Epidermal melanocyte (primary cell): ENCODE measurements around the gene CDCA4.

Experiments used
- DNase-seq: peaks from one replicate; pipeline ENCODE4 v3.0.0; 2011; ENCODE audit warnings: low spot score; ENCODE audit not compliant: insufficient read length

CDCA4 gene

DNA sequence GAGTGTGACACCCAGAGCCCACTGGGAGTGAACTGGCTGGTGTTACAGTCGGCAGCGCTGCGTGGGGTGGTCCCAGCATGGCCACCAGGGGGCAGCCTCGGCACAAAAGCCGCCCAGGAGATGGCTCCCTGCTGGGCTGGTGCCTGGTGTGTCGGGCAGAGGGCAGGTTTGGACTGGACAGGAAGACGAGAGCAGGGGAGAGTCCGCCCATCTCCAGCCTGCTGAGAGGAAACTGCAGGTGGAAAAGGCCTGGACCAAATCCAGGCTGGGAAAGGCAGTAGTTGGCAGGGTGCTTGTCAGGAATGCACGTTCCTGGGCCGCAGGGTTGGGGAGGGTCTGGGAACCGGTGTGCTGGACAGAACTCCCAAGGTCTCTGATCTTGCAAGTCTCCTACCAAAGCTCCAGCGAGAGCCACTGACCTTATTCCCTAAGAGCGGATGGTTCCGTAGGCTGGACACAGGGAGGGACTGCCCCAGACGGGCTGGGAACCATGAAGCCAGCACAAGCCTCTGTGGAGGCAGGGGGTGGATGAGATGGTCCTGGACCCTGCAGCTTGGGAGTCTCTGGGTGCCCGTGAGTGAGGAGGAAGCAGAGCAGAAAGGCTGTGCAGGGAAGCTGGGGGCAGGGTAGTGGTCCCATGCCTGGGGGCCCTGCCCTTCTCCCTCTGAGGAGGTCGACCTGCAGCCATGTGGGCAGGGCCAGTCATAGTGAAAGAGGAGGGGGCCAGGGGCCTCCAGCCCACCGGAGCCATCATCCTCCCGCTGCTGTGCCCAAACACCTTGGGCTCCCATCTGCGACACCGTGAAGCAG is 44.5 kb downstream of the CDCA4 start:
- peak; percentile 58 for DNase-seq

DNA sequence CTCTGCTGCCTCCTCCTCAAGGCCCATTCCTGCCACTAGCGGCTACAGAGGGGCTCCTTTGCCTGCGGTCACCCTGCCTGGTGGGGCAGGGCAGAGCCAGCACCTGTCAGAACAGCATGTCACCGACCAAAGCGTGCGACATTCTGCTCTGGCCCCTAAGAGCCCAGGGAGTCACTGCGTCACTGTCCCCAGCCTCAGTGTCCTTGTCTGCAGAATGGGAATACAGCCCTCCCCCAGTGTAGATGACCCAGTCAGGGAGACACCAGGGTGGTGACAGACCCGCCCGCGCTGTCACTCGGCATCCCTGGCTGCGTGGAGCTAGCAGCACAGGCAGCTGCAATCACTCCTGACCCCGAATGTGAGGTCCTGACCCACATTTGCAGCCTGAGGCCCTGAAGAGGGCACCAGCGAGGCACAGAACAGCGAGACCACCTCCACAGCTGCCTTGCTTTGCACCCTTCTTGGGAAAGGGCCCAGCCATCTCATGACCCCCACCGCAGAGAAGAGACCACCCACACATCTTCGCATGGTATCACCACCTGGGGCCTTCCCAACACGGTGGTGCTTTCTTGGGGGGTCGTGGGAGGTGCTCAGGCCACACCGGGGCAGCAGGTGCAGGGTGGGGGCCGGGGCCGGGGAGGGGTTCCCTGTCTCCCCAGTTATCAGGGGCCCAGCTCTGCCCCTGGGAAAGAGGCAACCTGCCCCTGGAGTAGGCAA is 45.2 kb downstream of the CDCA4 start:
- DNase-seq: no peak

DNA sequence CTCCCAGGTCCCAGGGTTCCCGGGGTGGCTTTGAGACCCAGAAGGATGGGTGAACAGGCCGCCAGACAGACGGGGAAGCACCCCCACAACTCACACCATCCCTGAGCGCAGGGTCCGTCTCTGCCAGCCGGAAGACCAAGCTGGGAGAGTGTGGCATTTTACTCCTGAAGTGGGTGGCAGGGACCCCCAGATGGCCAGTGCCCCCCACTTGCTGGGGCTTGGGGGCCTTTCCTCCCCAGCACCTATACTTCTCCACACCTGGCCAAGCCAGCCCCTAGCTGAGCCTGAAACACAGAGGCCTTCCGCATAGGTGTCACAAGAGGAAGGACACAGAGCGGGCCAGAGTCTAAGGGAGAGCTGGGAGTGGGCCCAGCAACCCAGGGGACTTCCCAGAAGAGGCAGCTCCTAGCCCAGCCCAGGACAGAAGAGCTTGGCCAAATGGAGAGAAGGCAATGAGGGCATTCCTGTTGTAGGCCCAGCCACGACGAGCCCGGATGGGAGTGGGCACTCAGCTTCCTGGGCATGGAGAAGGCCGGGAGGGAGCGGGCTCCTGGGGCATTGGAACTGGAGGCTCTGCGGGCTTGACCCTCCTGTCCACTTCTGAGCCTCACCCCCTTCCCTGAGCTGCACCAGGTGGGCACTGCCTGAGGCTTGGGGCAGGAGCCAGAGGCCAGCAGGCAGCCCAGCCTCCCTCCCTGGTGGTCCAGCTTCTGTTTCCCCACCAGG is 46.1 kb downstream of the CDCA4 start:
- no peak for DNase-seq

DNA sequence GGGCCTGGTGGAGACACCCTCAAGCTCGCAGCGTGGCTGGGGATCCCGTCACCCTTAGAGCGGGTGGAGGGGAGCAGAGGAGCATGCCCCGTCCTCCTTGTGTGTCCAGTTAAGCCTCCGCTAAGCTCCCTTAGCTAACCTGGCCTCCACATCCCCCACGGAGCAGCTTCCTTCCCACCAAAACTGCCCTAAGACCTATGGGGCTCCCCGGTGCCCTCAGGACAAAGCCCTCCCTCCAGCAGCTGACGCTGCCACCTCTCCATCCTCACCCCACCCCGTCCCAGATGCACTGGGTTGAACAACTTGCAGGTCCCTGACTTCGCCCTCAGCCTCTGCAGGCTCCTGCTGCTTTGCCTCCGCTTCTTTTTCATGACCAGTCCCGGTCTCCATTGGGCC is 46.7 kb downstream of the CDCA4 start:
- no peak for DNase-seq

DNA sequence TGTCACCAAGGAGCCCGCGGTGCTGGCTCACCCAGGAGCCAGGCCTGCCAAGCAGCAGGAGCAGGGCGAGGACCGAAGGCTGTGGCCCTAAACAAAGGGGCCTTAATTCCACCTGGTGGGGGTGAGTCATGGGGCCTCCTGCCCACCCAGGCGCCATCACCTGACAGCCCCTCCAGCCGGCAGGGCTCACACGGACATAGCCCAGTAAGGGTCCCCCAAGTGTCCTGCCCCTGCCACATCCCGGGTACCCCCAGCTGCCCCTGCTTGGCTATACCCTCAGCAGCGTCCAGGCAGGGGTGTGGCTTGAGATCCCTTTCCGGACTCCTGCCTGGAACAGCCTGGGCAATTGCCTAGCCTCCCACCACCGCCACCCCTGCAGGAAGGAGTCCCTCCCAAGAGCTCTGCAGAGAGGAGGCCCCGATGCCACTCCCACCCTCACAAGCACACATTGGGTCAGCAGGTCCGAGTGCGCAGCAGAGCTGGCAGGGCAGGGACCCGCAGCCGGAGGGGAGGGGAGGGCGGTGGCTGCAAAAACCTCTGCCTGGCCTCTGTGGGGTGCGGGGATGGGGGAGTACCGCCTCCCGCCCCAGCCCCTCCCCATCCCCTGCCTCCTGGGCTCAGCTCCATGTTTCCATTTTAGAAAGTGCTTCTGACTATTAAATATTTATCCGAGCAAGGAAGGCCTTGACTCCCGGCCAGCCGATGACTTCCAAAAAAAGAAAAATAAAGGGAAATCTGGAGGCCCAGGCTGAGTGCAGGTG is 47.3 kb downstream of the CDCA4 start:
- no peak for DNase-seq

DNA sequence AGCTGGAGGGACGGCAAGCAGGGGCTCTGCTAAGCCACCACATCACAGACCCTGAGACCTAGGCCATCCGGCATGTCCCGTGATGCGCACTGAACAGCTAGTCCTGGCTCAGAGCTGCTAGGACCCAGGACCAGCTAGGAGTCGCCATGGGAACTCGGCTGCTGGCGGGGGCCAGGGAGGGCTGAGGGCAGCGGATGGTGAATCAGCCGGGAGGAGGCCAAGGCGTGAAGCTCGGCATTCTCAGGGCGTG is 47.8 kb downstream of the CDCA4 start:
- DNase-seq: peak; percentile 53

DNA sequence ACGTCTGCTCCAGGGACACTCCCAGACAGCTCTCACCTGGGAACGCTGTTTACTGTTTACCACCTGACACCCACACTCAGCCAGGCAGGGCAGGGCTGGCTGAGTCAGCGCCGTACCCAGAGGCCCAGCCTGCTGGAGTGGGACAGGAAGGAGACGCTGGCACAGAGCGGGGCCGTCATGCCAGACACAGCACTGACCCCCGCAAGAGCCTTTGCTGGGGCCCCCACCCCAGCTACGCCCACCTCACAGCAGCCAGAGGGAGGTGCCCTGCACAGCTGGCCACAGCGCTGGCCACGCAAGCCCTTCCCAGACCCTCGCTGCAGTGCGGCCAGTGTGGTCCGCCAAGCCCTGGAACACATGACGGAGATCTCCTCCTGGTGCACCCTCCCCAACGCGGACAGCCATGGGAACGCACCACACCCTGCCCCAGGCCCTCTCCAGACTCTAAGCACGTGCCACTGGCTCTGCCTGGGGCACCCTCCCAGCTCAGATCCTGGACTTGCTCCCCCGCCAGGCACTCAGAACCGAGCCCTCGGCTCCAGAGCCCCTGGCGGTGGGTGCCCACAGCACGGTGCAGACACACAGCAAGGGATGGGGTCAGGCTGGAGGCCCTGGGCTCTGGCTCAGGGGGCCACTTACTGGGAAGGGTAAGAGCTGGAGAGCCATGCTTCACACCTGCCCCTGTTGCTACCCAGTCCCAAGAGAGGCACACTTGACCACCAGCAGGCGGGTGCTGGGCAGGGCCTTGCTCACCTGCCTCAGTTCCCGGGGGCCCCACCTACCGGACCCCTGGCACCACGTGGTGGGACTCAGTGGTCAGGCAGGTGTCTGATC is 48.4 kb downstream of the CDCA4 start:
- no peak for DNase-seq

DNA sequence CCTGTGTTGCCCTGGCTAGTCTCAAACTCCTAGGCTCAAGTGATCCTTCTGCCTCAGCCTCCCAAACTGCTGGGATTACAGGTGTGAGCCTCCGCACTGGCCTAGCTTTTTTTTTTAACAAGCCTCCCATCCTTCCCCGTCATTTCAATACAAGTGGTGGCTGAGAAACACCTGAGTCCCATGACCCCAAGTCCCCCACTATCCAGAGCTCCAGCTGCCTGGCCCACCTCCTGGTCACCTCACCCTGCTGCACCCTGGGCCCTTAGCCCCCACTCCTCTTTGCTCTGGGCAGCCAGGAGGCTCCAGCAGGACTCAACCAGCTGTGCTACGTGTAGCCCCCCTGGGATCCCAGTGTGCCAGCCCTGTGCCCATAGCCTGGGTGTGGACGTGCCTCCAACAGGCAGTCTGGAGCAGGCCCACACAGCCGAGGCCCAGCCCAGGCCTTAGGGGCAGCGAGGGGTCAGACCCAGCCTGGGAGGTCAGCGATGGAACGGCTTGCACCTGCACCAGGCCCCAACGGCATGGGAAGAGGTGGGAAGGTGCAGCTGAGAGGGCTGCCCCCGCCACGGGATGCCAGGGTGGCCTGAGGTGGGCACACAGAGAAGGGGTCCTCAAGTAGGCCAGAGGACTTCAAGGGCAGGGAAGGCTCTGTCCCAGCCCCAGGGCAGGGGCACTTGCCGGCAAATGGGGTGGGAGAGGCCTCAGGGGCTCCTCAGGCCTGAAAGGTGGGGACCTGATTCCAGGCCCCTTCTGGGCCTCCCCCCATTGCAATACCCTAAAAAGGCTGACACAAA is 49.2 kb downstream of the CDCA4 start:
- no peak for DNase-seq

DNA sequence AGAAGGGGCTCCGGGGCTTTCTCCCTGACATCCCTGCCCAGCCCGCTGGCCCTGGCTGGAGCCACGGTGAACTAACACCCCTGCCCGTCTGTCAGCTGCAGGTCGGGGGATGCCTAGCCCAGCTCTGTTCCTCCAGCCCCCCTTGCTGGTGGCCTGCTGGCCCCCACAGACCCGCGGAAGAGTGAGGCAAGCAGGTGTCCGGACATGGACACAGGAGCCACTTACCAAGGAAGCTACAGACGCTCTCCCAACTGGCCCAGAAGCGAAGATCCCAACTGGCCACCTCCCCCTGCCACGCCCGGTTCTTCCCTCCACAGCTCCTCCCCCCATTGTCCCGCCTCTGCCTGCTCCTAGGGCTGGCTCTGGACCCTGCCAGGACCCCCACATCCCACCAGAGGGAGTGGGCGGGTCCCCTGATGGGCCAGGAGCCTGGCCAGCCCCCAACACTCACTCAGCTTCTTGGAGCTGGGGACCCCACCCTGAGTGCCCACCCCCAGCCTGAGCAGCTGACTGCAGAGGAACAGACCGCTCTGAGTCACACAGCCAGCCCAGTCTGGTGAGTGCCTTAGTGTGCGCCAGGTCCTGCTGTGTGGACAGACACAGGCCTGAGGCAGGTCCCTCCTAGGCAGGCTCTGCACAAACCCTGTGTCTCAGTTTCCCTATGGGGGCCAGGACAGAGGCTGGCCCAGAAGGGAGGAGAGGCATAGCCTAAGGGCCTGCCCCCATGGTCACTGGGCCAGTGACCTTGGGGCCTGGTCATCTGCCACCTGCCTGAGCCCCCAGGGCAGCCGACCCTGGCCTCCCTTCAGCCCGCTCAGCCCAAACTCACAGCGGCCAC is 50.4 kb downstream of the CDCA4 start:
- peak; percentile 61 for DNase-seq

DNA sequence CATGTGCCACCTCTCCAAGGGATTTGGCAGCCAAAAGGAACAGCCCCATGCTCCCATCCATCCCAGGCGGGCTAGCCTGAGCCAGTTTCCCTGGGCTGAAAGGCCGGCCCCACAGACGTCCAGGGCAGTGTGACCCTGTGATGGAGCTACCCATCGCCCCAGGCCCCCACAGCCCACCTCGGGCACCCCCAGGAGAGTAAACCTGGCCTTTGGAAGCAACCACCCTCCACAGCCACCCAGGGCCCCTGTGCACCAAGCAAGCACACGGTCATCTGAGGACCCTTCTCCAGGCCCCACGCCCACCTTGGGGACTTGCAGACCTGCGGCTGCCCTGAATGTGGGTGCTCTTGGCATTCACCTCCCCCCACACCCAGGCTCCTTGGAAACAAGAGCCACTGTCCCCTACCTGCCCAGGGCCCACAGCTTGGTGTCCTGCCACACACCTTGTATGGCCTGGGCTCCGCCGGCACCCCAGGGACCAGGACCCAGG is 51.1 kb downstream of the CDCA4 start:
- no peak for DNase-seq

DNA sequence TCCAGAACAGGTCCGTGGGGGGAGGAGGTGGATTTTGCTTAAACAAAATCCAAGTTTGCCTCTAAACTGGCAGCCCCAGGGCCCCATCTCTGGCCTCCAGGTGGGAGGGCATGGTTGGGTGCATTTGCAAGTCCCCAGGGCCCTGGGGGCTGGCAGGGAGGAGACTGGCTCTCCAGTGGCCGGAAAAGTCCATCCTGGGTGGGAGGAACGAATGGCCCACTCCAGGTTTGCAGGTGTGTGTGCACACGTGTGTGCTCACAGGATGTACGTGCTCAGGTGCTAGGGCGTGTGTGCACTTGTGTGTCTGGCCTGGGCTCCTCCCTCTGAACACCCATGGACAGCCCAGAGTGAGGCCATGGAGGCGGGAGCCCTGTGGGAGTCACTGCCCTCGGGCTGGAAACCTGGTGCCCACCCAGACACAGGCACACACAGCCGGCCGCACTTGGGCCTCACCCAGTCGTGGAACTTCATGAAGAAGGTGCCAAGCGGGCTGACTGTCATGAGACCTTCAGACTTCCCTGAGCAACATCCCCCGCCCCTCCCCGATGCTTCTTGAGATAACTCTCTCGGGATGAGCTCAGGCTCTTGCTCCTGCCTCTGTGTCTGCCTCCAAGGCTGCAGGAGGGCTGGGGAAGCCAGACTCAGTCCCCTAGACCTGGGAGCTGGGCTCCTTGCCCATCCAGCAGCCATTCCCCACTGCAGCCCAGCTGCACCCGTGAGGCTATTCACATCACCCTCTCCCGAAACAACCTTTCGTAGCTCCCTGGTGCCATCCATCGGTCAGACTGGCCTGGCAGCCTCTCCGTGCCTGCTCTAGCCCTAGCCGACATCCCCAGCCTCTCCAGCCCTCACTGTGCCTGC is 52.1 kb downstream of the CDCA4 start:
- no peak for DNase-seq

DNA sequence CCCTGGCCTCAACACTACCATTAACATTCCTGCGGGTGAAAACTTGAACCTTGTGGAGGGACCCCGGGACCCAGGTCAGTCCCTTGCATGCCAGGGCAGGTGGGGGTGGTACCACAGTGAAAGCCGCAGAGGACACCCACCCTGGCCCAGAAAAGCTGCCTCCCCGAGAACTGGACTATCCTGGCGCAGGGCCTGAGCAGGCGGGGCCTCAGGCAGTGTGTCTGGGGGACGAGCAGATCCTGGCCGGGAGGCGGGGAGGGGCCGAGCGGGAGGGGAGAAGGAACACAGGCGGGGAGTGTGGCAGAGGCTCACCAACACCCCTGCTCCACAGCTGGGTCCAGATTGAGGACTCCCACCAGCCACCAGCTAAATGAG is 52.7 kb downstream of the CDCA4 start:
- DNase-seq: no peak

DNA sequence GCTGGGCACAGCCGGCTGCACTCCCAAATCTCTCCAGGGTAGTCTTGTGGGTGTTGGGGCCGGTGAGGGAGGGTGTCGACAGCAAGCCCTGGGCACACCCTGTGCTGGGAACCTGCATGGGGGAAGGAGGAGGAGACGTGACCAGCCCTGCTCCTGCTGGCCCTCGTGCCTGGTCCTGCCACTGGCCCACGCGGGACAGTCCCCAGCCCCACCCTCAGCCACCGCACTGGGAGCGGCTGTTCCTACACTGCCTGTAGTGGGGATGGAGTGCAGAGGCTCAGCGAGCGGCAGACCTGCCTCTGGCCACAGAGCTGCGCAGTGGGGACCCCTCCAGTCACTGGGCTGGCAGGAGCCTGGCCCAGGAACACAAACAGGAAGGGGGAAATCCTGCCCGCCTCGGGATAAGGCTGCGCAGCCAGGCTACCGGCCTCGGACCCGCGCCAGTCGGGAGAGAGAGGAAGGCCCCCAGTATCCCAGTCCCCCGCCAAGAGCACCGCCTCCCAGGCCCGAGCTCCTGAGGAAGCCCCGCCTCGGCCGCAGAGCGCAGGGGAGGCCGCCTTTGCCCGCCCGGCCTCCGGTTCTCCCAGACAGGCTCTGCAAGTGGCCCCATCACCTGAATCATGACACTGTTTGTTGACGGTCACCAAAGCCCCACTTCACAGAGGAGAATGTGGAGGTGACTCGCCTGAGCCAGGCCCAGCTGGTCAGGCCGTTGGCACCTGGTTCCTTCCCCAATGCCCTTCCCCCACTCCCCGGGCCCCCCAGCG is 53.3 kb downstream of the CDCA4 start:
- no peak for DNase-seq

DNA sequence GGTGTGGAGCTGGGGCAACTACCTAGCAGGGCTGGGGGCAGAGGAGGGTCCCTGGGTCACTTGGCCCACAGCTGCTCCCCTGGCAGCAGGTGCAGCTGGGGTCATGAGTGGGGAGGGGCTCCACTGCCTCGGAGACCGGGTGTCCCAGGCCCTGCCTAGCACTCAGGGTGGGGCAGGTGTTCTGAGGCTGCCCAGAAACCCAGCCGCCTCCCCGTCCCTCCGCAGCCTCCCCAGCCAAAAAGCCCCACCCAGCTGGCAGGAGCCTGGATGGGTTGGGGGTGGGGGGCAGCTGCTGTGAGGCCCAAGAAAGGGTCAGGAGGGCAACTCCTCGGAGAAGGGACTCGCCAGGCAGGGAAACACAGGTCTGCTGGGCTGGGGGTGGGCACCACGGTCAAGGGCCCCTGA is 53.9 kb downstream of the CDCA4 start:
- DNase-seq: no peak

DNA sequence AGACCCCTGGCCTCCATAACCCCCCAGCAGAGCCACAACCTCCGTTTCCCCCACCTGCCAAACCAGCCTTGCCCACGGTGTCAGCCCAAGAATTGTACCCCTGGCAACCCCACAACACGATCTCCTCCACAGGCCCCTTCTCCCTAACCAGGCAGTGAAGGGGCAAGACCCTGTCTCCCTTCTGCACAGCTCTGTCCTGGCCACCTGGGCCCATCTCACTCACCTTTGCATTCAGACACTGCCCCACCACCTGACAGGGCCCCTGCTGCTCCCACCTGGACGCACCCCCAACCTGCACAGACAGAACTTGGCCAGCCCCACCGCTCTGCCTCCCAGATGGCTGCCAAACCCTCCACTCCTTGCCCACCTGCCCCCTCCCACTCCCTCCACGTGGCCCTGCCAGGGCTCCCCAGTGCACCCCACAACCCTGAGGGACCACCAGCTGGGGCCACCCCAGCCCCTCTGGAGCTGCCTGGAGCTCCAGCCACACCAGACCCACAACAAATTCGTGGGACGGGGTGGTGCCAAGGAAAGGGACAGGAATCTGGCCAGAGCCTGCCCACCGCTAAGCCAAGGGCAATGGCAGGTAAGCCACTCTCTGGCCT is 54.5 kb downstream of the CDCA4 start:
- no peak for DNase-seq

DNA sequence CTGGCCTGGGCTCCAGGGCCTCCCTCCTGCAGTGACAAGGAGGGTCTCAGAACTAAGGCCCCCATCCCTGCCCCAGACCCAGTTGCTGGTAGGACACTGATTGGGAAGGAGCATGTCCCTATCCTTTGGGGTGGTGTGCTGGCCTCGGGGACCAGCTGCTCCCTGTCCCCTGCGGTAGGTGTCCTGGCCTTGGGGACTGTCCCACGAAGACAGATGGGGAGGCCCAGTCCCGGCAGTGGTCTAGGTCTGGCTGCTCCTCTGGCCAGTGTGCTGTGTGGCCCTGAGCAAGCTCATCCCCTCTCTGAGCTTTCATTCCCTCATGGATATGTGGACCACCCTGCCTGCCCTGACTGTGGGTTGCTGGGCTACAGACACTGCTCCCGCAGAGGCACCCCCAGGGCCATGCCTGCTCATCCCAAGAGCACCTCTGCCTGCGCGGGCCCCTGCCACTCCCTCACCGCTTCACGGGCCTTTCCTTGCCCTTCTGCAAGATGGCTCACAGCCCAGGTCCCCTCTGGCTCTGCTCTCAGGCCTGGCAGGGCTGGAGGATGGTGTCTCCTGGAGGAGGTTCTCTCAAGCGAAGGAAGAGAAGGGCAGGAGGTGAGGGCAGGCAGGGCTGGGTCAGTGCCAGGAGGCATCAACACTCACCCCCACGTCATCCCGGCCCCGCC is 55.2 kb downstream of the CDCA4 start:
- DNase-seq: no peak
